Tongue (tissue), 2 donors: ENCODE data around the gene CELA3B. TPM values are rescaled to one million over a fixed set of nuclear protein-coding genes. Genes with fewer than 3 reads are reported as not detected.
"Not testable (repeated sequence)": the region's sequence is repeated elsewhere in the genome, so short reads cannot be mapped to it uniquely, and the experiment has no call there.

ENCODE experiments used
- DNase-seq: peaks from one replicate; pipeline ENCODE4 v3.0.0-alpha.2; 2015
- total RNA-seq: library from RNA; depleted of rRNA; stranded (reverse); fragments of >200 nt; gene quantifications from one replicate; pipeline ENCODE4 v1.2.3, GENCODE V29; 2014

CELA3B gene
- total RNA-seq, 1 donor from 2014 or later, result not detected

DNA sequence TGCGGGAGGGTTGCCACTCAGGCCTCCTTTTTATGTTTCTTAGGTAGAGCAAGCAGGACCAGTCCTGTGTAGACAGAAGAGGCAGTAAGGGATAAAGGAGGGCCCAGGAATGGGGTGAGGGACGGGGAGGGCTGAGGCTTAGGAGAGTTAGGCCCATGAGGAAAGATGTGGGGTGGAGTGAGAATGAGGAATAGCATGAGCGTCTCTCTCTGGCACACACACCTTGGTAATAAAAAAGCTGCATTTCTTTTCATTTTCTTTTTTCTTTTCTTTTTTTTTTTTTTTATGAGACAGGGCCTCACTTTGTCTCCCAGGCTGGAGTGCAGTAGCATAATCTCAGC lies 32.1 kb upstream of the CELA3B start:
- no peak for DNase-seq

GRCh38 chr1:21946836-21947587 lies 29.8 kb upstream of the CELA3B start:
- DNase-seq, result no peak

- no peak for DNase-seq
Observed at GRCh38 chr1:21950734-21951133, 26.1 kb upstream of the CELA3B start.

GRCh38 chr1:21951226-21951870 lies 25.5 kb upstream of the CELA3B start:
- DNase-seq, result peak; percentile 58

DNA sequence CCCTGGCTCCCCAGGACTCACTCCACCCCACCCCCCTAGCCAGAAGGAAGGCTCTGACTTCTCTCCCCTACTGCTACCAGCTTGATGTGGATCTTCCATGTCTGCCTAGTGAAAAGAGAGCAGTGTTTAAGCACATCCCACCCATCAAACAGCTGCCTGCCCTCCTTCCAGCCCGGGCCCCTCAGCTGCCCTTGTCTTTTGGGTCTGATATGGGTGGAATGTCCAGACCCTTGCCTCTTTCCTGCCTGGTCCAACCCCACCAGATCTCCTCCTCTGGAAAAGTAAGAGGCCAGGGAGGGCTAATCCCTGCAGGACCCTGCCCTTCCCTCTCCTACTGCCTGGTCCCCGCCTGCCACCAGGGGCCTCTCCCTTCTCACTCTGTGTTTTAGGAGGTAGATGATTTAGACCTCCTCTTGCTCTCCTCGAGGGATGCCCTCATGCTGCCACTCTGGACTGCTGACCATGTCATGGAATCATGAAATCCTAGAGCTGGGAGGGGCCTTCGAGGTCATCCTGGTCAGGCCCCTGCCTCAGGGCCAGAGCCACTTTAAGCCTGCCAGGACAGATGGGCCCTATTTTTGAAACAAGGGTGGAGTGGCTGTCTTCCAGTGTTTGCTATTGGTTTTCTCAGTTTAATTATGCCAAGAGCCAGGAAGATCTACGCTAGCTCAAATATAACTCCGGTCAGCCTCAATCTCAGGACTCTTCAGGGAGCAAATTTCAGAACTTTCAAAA lies 23.9 kb upstream of the CELA3B start:
- peak; percentile 81 for DNase-seq

DNA sequence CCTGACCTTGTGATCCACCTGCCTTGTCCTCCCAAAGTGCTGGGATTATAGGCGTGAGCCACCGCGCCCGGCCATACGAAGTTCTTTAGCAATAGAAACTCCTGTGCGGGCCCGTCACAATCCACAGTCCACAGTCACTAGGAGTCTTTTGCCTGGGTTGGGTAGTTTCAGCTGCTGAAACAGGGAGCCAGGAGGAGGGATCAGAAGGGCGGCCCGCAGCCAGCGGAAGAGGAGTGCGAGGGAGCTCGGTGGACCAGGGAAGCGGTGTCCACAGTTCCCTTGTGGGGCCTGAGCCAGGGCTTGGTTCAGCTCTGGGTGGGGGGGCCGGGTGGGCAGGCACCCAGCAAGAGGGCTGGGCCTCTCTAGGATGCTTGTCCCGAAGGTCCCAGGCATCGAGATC lies 21.8 kb upstream of the CELA3B start:
- DNase-seq, result no peak

GRCh38 chr1:21955501-21956281 lies 21.1 kb upstream of the CELA3B start:
- peak; percentile 40 for DNase-seq

GRCh38 chr1:21956720-21957552 lies 19.9 kb upstream of the CELA3B start:
- peak; percentile 50 for DNase-seq

GRCh38 chr1:21961337-21961736 lies 15.5 kb upstream of the CELA3B start:
- DNase-seq, result no peak

DNA sequence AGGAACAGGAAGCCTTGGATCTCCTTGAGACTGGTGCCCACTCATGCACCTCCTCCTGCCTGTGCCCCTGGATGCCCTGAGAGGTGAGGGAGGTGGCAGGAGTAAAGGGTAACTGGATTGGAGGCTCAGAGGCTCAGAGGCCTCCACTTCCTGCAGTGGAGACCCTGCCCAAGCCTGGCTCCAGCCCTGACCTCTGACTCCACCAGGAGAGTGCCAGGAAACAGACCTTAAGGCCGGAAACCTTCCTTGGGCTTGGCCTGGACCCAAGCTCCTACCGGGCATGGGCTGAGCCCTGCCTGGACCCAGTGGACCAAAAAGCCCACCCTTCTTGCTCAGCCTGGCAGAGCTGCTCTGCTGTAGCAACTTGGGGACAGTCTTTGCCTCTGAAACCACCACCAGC lies 15.0 kb upstream of the CELA3B start:
- DNase-seq, result no peak

DNA sequence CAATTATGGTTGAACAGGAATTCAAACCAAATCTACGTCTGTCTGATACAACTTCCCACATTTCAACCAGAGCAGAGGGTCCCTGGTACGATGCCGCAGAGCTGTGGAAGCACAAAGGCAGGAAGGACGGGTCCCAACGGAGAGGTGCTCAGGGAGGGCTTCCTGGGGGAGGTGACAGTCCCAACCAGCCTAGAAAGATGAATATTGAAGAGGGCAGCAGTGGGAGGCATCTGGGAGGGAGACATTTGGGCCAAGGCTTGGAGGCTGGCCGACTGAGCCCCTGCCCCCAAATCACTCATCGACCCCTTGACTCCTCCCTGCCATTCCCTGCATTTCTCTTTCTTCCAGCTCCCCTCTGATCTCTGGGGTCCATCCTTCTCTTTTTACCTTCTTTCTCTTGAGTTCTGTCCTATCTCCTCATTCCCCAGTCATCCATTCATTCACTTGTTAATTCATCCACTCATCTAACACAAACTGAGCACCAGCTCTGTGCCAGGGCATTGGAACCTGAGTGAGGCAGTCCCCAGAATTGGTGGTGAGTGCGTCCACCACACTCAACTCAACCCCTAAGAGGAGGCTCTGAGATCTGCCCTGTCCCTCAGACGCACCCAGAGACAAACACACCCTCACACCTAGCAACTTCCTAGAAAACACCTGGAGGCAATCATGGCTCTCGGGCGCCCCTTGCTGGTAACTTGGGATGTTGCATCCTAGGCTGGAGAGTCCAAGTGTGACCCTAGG lies 13.2 kb upstream of the CELA3B start:
- DNase-seq, result peak; percentile 90

- no peak for DNase-seq
Observed at GRCh38 chr1:21966247-21967000, 10.4 kb upstream of the CELA3B start.

GRCh38 chr1:21967216-21967615 lies 9.6 kb upstream of the CELA3B start:
- not testable (repeated sequence) for DNase-seq

- DNase-seq, result not testable (repeated sequence)
Observed at GRCh38 chr1:21969066-21969465, 7.8 kb upstream of the CELA3B start.

- not testable (repeated sequence) for DNase-seq
Observed at GRCh38 chr1:21970523-21970922, 6.3 kb upstream of the CELA3B start.

DNA sequence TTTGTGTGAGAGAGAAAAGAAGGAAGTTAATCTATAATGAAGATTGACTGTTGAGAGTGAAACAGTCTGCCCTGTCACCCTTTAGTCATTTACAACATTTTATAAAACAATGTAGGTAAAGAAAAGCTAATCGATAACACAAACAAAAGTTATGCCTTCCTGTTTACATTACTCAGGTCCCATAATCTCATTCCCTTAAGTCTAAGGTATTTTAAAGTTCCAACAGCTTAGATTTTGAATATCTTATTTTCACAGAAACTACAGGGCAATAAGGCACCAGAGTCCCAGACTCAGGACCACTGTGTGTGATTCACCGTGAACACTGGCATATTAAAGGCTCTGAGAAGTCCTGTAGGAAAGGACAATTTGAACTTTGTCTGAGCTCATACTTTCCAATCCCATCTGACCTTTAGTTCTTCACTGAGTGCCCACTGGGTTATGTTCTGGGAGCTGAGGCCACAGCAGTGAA lies 3.8 kb upstream of the CELA3B start:
- DNase-seq, result not testable (repeated sequence)

GRCh38 chr1:21973948-21974347 lies 2.9 kb upstream of the CELA3B start:
- not testable (repeated sequence) for DNase-seq

- peak; percentile 54 for DNase-seq
Observed at GRCh38 chr1:21974699-21975098, 2.1 kb upstream of the CELA3B start.

DNA sequence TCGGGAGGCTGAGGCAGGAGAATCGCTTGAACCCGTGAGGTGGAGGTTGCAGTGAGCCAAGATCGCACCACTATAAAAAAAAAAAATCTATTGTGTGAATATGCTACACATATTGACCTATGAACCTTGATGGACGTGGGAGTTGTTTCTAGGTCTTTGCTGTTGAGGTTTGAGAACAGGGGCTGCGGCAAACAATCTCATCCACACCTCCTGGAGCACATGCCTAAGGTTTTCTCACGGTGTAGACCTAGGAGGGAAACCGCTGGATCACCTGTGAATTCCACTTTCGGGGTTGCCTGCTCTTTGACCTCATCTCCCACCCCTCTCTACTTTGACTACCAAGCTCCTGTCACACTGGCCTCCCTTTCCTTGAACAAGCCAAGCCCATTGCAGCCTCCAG lies 1.5 kb upstream of the CELA3B start:
- DNase-seq, result not testable (repeated sequence)

DNA sequence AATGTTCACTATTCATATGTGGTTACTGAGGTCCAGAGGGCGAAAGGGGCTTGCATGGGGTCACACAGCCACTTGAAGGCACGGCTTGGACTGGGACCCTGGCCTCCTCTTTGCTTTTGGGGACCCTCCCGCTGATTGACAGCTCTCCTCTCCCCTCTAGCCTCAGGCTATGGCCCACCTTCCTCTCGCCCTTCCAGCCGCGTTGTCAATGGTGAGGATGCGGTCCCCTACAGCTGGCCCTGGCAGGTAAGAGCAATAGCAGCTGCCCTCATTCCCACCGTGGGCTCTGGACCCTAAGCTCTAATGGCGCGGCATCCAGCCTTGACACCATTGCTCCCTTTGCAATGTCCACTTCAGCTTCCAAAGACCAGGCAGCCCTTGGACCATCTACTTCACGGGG lies 1.4 kb downstream of the CELA3B start:
- not testable (repeated sequence) for DNase-seq
